T-helper 2 cell treated with Interferon-gamma antibody and Interleukin-4, amounts not matched to agents 5 μg/mL and 100 μg/mL, for 36 hours (primary cell): ENCODE data around the gene ZNF292.
"Not testable (repeated sequence)": the region's sequence is repeated elsewhere in the genome, so short reads cannot be mapped to it uniquely, and the experiment has no call there.

ENCODE experiments used
- DNase-seq: peaks from one replicate; pipeline ENCODE4 v3.0.0; 2021; ENCODE audit warnings: low spot score
- H3K27ac Mint-ChIP-seq: one replicate; pipeline ENCODE4 v1.8.0; 2021; ENCODE audit warnings: mild to moderate bottlenecking, mixed read lengths
- H3K27me3 Mint-ChIP-seq: one replicate; pipeline ENCODE4 v1.8.0; 2021; ENCODE audit warnings: low read depth, mixed read lengths
- H3K36me3 Mint-ChIP-seq: one replicate; pipeline ENCODE4 v1.8.0; 2021; ENCODE audit warnings: low read depth, mixed read lengths
- H3K4me1 Mint-ChIP-seq: one replicate; pipeline ENCODE4 v1.8.0; 2021; ENCODE audit warnings: low read depth, mixed read lengths
- H3K4me3 Mint-ChIP-seq: one replicate; pipeline ENCODE4 v1.8.0; 2022; ENCODE audit warnings: mild to moderate bottlenecking, moderate library complexity, mixed read lengths
- H3K9me3 Mint-ChIP-seq: one replicate; pipeline ENCODE4 v1.8.0; 2021; ENCODE audit warnings: mixed read lengths

The ZNF292 gene

DNA sequence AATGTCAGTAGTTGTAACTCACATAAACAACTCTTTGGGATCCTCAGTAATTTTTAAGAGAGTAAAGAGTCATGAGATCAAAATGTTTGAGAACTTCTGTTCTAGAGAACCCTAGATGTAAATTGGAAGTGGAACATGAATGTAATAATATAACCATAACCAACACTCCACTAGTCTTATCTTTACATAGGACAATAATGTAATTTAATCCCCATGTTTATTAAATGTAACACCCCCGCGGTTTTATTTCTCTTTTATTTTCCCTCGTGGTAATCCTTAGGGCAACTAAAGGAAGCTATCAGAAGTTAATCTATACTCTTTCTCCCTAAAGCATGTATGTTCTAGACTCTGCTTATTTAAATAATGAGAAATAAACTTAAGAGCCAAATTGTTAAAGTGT lies 54.4 kb downstream of the ZNF292 start:
- Mint-ChIP-seq H3K36me3 (peaks cover 33% of the 10 kb centered on the region), H3K4me3 (no peak overlapping the region), H3K9me3 (no peaks in the 10 kb centered on the region), H3K4me1 (peaks cover 45% of the 10 kb centered on the region), H3K27me3 (no peaks in the 10 kb centered on the region), H3K27ac (no peak overlapping the region)
- DNase-seq: no peak

DNA sequence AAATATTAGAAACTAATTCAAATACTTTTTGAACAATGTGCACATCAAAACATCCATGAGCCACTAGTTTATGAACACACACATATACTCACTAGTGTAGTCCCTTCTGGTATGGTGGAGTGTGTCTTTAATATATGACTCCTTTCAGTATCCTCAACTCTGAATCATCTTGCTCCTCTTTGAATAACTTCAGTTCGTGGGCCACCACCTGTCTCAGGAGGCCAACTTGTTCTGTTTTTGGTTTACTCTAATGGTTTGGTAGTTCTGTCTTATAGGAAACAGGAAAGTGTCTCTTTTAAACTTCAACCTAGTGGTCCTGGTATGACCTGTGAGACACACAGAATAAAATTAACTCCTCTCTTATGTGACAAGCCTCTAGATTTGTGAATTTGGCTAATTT lies 55.6 kb downstream of the ZNF292 start:
- H3K36me3 Mint-ChIP-seq: peaks cover 29% of the 10 kb centered on the region
- no peaks in the 10 kb centered on the region for H3K9me3 Mint-ChIP-seq
- H3K27ac Mint-ChIP-seq: no peak overlapping the region
- peaks cover 41% of the 10 kb centered on the region for H3K4me1 Mint-ChIP-seq
- no peaks in the 10 kb centered on the region for H3K27me3 Mint-ChIP-seq
- DNase-seq: peak; percentile 27
- H3K4me3 Mint-ChIP-seq: no peak overlapping the region

DNA sequence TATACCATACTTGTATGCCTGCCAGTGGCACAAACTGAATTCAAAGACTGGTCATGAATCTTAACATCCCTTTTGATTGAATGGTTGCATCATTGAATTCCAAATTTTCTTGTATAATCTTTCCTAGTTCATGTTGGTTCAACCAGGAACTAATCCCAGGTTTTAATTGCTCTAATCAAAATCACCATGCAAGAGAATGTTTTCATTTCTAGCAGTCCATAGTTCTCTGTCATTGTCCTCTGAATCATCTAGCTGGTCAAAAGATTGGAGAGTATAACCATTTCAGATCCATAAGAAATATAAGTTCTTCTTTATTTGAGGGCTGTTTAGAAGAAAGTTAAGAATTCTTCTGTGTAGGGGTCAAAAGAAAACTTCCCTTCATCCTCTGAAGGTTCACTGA lies 57.2 kb downstream of the ZNF292 start:
- DNase-seq: no peak
- Mint-ChIP-seq H3K36me3 (peaks cover 22% of the 10 kb centered on the region), H3K27me3 (no peaks in the 10 kb centered on the region), H3K4me1 (peaks cover 32% of the 10 kb centered on the region), H3K27ac (peak overlapping the region; percentile 28), H3K4me3 (no peak overlapping the region), H3K9me3 (no peaks in the 10 kb centered on the region)

DNA sequence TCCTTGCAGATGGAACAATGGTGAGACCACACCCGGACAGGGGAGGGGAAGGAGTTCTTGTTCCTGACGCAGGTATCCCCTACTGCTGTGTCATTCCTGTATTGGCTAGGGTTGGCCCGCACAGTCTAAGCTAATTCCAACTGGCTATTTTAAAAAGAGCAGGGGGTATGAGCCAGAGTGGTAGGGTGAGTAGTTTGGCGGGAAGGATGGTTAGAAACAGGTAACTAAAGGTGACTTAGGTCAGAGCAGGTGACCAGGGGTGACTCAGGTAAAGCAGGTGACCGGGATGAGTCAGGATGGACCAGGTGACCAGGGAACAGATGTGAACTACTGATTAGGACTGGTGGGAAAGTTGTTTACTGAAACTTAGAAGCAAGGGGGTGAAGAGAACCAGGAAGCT lies 58.0 kb downstream of the ZNF292 start:
- H3K27me3 Mint-ChIP-seq: no peaks in the 10 kb centered on the region
- H3K4me3 Mint-ChIP-seq: no peak overlapping the region
- H3K27ac Mint-ChIP-seq: peak overlapping the region; percentile 66
- H3K9me3 Mint-ChIP-seq: no peaks in the 10 kb centered on the region
- peaks cover 25% of the 10 kb centered on the region for H3K36me3 Mint-ChIP-seq
- peaks cover 25% of the 10 kb centered on the region for H3K4me1 Mint-ChIP-seq
- DNase-seq: no peak

DNA sequence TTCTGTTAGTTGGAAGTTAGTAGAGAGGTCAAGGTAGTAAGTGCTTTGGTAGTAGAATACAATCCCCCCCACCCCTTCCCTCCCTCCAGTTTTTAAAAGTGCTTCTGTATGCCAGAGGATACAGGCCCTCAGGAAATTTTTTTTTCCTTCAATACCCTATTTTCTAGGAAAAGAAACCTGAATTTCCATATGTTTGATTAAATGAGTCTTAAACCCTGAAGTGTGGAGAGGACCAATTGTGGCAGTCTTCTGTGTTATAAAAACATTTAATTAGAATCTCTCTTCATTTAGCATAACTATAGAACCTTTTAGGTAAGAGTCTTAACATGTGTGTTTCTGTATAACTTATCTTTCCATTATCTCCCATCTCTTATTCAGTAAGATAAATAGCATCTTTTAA lies 59.5 kb downstream of the ZNF292 start:
- no peaks in the 10 kb centered on the region for H3K9me3 Mint-ChIP-seq
- no peaks in the 10 kb centered on the region for H3K27me3 Mint-ChIP-seq
- H3K4me3 Mint-ChIP-seq: no peak overlapping the region
- peaks cover 27% of the 10 kb centered on the region for H3K36me3 Mint-ChIP-seq
- H3K27ac Mint-ChIP-seq: no peak overlapping the region
- no peak for DNase-seq
- peaks cover 18% of the 10 kb centered on the region for H3K4me1 Mint-ChIP-seq

DNA sequence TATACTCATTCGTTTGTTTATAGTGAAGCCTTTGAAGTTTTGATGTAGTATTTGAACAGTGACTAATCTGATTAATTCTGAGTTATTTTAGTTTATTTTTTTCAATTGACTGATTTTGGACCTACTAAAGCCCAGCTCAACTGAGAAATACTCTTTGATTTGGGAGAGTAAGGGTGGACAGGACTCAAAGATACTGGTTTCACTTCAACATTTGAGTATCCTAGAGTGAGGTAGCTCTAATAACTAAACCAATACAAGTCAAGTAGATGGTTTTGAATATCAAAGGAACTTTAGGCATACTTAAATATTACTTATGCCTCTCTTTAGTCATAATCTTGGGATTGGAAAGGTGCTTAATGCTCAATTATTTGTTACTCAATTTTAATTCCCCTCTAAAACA lies 65.6 kb downstream of the ZNF292 start:
- H3K27ac Mint-ChIP-seq: no peak overlapping the region
- no peaks in the 10 kb centered on the region for H3K4me1 Mint-ChIP-seq
- H3K27me3 Mint-ChIP-seq: no peaks in the 10 kb centered on the region
- H3K4me3 Mint-ChIP-seq: no peak overlapping the region
- H3K36me3 Mint-ChIP-seq: peaks cover 57% of the 10 kb centered on the region
- DNase-seq: no peak
- H3K9me3 Mint-ChIP-seq: no peaks in the 10 kb centered on the region

DNA sequence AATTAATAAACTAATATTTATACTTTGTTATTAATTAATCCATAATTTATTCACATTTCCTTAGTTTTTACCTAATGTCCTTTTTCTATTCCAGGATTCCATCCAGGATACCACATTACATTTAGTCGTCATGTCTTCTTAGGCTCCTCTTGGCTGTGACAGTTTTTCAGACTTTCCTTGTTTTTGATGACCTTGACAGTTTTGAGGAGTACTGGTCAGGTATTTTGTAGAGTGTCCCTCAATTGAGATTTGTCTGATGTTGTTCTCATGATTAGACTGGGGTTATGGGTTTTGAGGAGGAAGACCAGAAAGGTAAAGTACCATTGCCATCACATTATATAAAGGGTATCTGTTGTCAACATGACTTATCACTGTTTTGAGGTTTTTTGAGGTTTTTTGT lies 67.3 kb downstream of the ZNF292 start:
- Mint-ChIP-seq H3K4me1 (no peaks in the 10 kb centered on the region), H3K36me3 (peaks cover 56% of the 10 kb centered on the region), H3K9me3 (no peaks in the 10 kb centered on the region), H3K27ac (no peak overlapping the region), H3K27me3 (no peaks in the 10 kb centered on the region), H3K4me3 (no peak overlapping the region)
- no peak for DNase-seq

DNA sequence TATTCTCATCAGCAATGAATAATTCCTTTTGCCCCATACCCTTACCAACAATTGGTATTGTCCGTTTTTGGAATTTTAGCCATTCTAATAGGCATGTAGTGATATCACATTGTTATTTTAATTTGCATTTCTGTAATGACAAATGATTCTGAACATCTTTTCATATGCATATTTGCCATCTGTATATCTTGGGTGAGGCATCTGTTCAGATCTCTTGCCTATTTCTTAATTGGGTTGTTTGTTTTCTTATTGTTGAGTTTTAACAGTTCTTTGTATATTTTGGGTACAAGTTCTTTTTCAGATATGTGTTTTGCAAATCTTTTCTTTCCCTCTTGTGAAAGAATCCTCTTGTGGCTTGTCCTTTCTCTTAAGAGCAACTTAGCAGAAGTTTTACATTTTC lies 69.6 kb downstream of the ZNF292 start:
- H3K27ac Mint-ChIP-seq: no peak overlapping the region
- H3K4me1 Mint-ChIP-seq: no peaks in the 10 kb centered on the region
- H3K4me3 Mint-ChIP-seq: no peak overlapping the region
- H3K9me3 Mint-ChIP-seq: no peaks in the 10 kb centered on the region
- H3K27me3 Mint-ChIP-seq: no peaks in the 10 kb centered on the region
- H3K36me3 Mint-ChIP-seq: peaks cover 57% of the 10 kb centered on the region
- DNase-seq: no peak

DNA sequence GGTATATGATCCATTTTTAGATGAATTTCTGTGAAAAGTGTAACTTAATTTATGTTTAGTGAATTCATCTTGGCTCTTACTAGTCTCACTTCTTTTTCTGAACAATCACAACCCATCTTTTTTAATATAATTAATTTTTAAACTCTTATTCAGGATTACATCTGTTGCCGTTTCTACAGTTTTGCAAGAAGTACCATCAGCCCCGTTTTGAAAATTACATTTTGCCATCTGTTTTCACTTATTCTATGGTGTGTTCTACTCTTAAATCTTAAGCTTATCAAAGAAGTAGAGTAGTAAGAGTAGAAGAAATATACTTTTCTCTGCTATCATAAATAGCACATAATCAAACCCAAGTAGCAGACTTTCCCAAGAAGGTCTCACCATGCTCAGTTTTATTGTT lies 70.1 kb downstream of the ZNF292 start:
- no peaks in the 10 kb centered on the region for H3K9me3 Mint-ChIP-seq
- DNase-seq: no peak
- H3K4me3 Mint-ChIP-seq: no peak overlapping the region
- H3K36me3 Mint-ChIP-seq: peaks cover 55% of the 10 kb centered on the region
- no peaks in the 10 kb centered on the region for H3K27me3 Mint-ChIP-seq
- H3K27ac Mint-ChIP-seq: no peak overlapping the region
- no peaks in the 10 kb centered on the region for H3K4me1 Mint-ChIP-seq

DNA sequence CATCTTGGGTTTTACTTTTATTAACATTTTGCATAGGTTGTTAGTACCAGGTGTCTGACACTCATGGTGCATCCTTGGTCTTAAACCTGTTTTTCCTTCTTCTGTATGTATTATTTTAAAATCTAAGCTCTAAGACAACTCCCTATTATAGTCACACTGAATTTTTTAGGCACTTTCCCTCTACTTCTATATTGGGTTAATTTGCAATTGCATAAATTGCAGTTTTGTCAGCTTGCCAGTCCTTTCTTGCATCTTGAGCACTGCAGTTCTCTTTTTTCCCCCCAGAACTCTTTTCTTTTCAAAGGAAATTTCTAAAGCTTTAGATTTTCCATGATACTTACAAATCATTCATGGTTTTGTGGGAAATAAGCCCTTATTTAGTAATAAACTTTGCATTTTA lies 70.6 kb downstream of the ZNF292 start:
- Mint-ChIP-seq H3K4me3 (no peak overlapping the region), H3K27ac (no peak overlapping the region), H3K36me3 (peaks cover 53% of the 10 kb centered on the region), H3K4me1 (no peaks in the 10 kb centered on the region), H3K27me3 (no peaks in the 10 kb centered on the region), H3K9me3 (no peaks in the 10 kb centered on the region)
- DNase-seq: no peak

DNA sequence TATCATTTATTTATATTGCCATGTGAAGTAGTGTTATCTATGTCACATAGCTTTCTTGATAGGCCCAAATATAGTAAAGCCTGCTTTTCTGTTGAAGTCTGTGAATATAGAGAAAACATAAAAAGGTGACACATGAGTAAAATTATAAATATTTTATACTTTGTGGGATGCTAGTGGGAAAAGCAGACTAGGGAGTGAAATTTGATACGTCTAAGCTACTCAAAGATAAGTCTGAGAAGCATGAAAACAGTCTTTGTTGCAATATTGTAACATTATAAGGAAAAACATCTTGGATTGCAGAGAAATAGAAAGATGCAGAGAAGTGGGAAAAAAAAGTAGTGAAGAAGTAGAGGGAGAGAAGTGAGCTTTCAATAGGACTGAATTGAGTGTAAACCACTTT lies 75.4 kb downstream of the ZNF292 start:
- Mint-ChIP-seq H3K9me3 (no peaks in the 10 kb centered on the region), H3K27me3 (no peaks in the 10 kb centered on the region), H3K36me3 (peaks cover 23% of the 10 kb centered on the region), H3K27ac (no peak overlapping the region), H3K4me3 (no peak overlapping the region), H3K4me1 (peaks cover 7% of the 10 kb centered on the region)
- no peak for DNase-seq

DNA sequence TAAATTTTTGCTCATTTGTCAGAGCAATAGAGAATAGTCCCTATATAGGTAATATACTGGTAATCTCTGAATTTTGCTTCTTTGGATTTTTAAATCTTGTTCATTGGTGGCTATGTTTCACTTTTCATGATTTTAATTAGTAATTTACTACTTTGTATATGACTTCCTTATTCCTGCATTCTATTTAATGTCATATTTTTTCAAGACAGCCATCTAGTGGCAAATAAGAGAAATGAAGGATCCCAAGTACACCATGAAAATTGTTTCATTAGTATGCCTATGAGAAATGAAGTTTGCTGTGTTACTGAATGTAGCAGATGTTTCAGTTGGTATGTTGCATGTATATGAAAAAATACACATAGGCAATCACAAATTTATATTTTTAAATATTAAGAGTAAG lies 82.4 kb downstream of the ZNF292 start:
- Mint-ChIP-seq H3K27me3 (no peaks in the 10 kb centered on the region), H3K4me1 (peaks cover 9% of the 10 kb centered on the region), H3K4me3 (no peak overlapping the region), H3K9me3 (no peaks in the 10 kb centered on the region), H3K36me3 (peaks cover 40% of the 10 kb centered on the region), H3K27ac (no peak overlapping the region)
- no peak for DNase-seq

DNA sequence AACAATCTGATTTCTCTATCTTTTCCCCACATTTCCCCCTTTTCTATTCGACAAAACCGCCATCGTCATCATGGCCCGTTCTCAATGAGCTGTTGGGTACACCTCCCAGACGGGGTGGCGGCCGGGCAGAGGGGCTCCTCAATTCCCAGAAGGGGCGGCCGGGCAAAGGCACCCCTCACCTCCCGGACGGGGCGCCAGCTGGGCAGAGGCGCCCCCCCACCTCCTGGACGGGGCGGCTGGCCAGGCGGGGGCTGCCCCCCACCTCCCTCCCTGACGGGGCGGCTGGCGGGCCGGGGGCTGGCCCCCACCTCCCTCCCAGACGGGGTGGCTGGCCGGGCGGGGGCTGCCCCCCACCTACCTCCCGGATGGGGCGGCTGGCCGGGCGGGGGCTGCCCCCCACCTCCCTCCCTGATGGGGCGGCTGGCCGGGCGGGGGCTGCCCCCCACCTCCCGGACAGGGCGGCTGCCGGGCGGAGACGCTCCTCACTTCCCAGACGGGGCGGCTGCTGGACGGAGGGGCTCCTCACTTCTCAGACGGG lies 83.8 kb downstream of the ZNF292 start:
- H3K27me3 Mint-ChIP-seq, H3K4me1 Mint-ChIP-seq, DNase-seq, H3K4me3 Mint-ChIP-seq, H3K9me3 Mint-ChIP-seq, H3K27ac Mint-ChIP-seq: not testable (repeated sequence)
- H3K36me3 Mint-ChIP-seq: peaks cover 41% of the 10 kb centered on the region

DNA sequence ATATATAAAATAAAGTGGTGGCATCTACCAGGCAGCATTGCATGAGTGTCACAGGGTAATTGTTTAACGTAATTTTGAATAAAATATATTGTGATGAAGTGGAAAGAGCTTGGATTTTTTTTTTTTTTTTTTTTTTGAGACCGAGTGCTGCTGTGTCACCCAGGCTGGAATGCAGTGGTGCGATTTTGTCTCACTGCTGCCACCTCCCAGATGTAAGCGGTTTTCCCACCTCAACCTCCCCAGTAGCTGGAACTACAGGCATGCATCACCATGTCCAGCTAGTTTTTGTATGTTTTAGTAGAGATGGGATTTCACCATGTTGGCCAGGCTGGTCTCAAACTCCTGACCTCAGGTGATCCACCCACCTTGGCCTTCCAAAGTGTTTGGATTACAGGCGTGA lies 85.9 kb downstream of the ZNF292 start:
- peaks cover 39% of the 10 kb centered on the region for H3K36me3 Mint-ChIP-seq
- H3K4me3 Mint-ChIP-seq: no peak overlapping the region
- H3K27me3 Mint-ChIP-seq: no peaks in the 10 kb centered on the region
- H3K9me3 Mint-ChIP-seq: no peaks in the 10 kb centered on the region
- DNase-seq: no peak
- peaks cover 7% of the 10 kb centered on the region for H3K4me1 Mint-ChIP-seq
- no peak overlapping the region for H3K27ac Mint-ChIP-seq

DNA sequence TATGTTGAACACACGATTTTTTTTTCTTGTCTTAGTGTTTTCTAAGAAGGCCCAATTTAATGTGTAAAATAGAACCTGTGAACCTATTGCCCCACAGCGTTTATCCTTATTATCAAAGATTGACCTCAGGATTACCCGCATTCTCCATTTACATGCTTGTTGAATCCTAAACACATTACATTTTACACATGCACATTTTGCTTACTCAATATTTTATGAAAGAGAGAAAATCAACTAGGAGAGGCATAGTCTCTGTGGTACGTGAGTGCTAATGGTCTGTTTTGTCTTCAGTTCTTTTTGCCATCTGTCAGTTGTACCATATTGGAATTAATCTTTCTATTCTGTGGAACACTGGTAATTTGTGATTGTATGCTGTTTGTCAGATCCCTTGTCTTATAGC lies 86.9 kb downstream of the ZNF292 start:
- Mint-ChIP-seq H3K9me3 (no peaks in the 10 kb centered on the region), H3K4me1 (peaks cover 7% of the 10 kb centered on the region), H3K27me3 (no peaks in the 10 kb centered on the region), H3K27ac (no peak overlapping the region), H3K4me3 (no peak overlapping the region), H3K36me3 (peaks cover 44% of the 10 kb centered on the region)
- no peak for DNase-seq
